Left cardiac atrium (tissue), 4 donors: ENCODE measurements around the gene CD300H. TPM values are rescaled to one million over a fixed set of nuclear protein-coding genes. Genes with fewer than 3 reads are reported as not detected.
"Not testable (repeated sequence)": the region's sequence is repeated elsewhere in the genome, so short reads cannot be mapped to it uniquely, and the experiment has no call there.

ENCODE experiments used
- ATAC-seq, 2 donors: fragments of 200-7000 bp; cut with Tn5 transposase; one replicate each; pipeline ENCODE4 v1.9.1; 2020; ENCODE audit warnings: mild to moderate bottlenecking in 2 of 2, moderate library complexity in 2 of 2
- DNase-seq: peaks from one replicate; pipeline ENCODE4 v3.0.0-alpha.2; 2020
- intact Hi-C, 2 donors: fragments of 100-400 bp; cut with DNase I; formaldehyde crosslinking; loops; one replicate each; pipeline versions ENCODE4 v1.14.1 to v1.15.1; 2022 to 2023
- total RNA-seq, 2 donors: library from RNA; stranded (reverse); fragmentation: NEBNext Ultra II Directional; extraction: Animal tissue kit (Norgen Biotek cat#: 25700); gene quantifications; one replicate each; pipeline ENCODE4 v1.2.1, GENCODE V29; 2021
- donor health status: DM: no; HTN: yes; CAD: no.
- donor health status: DM: no; HTN: yes; CAD: no; lungs with severe emphysema.
- donor health status: DM: yes; HTN: yes; CAD: no.
- donor health status: Dilated cardiomyopathy.

The CD300H gene
- total RNA-seq, 2 donors from 2014 or later: not detected

GRCh38 chr17:74592087-74592990 is 25.0 kb upstream of the CD300H start, which contains the start of gene CD300LD:
CD300LD (minus strand) TSS chr17:74592283; CDS start chr17:74592202, 81 bp downstream.
- intact Hi-C loops: no loop called here
- no peak for DNase-seq
- ATAC-seq: no peak

GRCh38 chr17:74591503-74591902 is 24.2 kb upstream of the CD300H start:
- DNase-seq: no peak
- intact Hi-C loops: no loop called here
- ATAC-seq: no peak

- no peak for DNase-seq
- no peak for ATAC-seq
- intact Hi-C loops: no loop called here
Observed at GRCh38 chr17:74585711-74586110, 18.4 kb upstream of the CD300H start.

- ATAC-seq (no peak), DNase-seq (no peak)
- intact Hi-C loops: no loop called here
Observed at GRCh38 chr17:74584292-74585060, 17.2 kb upstream of the CD300H start.

- ATAC-seq (peak; percentile 30 to 94), DNase-seq (no peak)
- intact Hi-C loops: no loop called here
Observed at GRCh38 chr17:74582633-74583032, 15.3 kb upstream of the CD300H start.

GRCh38 chr17:74579900-74580299 is 12.6 kb upstream of the CD300H start:
- ATAC-seq (no peak), DNase-seq (no peak)
- intact Hi-C loops: no loop called here

GRCh38 chr17:74578979-74579378 is 11.7 kb upstream of the CD300H start:
- ATAC-seq (no peak), DNase-seq (no peak)
- intact Hi-C loops: no loop called here

- intact Hi-C loops: no loop called here
- DNase-seq (no peak), ATAC-seq (no peak)
Observed at GRCh38 chr17:74574489-74575142, 7.3 kb upstream of the CD300H start.

GRCh38 chr17:74573635-74574034 is 6.3 kb upstream of the CD300H start:
- ATAC-seq, DNase-seq, intact Hi-C loops: not testable (repeated sequence)

GRCh38 chr17:74573169-74573568 is 5.9 kb upstream of the CD300H start:
- intact Hi-C loops: no loop called here
- ATAC-seq: no peak
- DNase-seq: no peak

GRCh38 chr17:74571621-74572270 is 4.4 kb upstream of the CD300H start:
- intact Hi-C loops: no loop called here
- DNase-seq (no peak), ATAC-seq (no peak)

GRCh38 chr17:74569020-74570003 is 2.0 kb upstream of the CD300H start:
- ATAC-seq: peak; percentile 81 to 93
- intact Hi-C loops: no loop called here
- DNase-seq: peak; percentile 74

- ATAC-seq (no peak), DNase-seq (no peak)
- intact Hi-C loops: no loop called here
Observed at GRCh38 chr17:74568106-74568873, 981 bp upstream of the CD300H start.

- peak in 1 of 2 donors; percentile 14 for ATAC-seq
Observed at GRCh38 chr17:74566132-74566753, 1.1 kb downstream of the CD300H start.

GRCh38 chr17:74565126-74565525 is 2.2 kb downstream of the CD300H start:
- DNase-seq (no peak), ATAC-seq (no peak)
- intact Hi-C loops: no loop called here

More at GRCh38 chr17:74566132-74566753, 1.1 kb downstream of the CD300H start:
- intact Hi-C loops: no loop called here
- peak; percentile 45 for DNase-seq

GRCh38 chr17:74563358-74563757 is 4.0 kb downstream of the CD300H start:
- intact Hi-C loops: no loop called here
- DNase-seq: no peak
- no peak for ATAC-seq

- intact Hi-C loops: no loop called here
Observed at GRCh38 chr17:74561586-74561985, 5.7 kb downstream of the CD300H start.

More at GRCh38 chr17:74561586-74561985, 5.7 kb downstream of the CD300H start:
- no peak for DNase-seq
- no peak for ATAC-seq
